Thoracic aorta (tissue), 2 donors: ENCODE results near the gene IL6ST. TPM values are rescaled to one million over a fixed set of nuclear protein-coding genes. Genes with fewer than 3 reads are reported as not detected.
"Not testable (repeated sequence)": the region's sequence is repeated elsewhere in the genome, so short reads cannot be mapped to it uniquely, and the experiment has no call there.

Experiments
- ATAC-seq: fragments of 150-250 bp; one replicate; pipeline ENCODE4 v1.8.0; 2017; ENCODE audit warnings: low read depth; ENCODE audit not compliant: insufficient number of reproducible peaks, low FRiP score
- DNase-seq: peaks from one replicate; pipeline ENCODE4 v3.0.0-alpha.2; 2020; ENCODE audit warnings: low spot score
- H3K27ac ChIP-seq, 2 donors: fragments of 200-600 bp; sonication (generic); 1 replicate in 1 of 2; 2 replicates in 1 of 2; pipeline ENCODE4 v1.5.1; 2016; ENCODE audit warnings: mild to moderate bottlenecking in 2 of 2, moderate library complexity in 2 of 2
- H3K27me3 ChIP-seq: fragments of 200-600 bp; sonication (generic); replicated peaks from 2 replicates; pipeline ENCODE4 v1.6.0; 2016; ENCODE audit warnings: mild to moderate bottlenecking; ENCODE audit not compliant: insufficient read depth
- H3K36me3 ChIP-seq: fragments of 200-600 bp; sonication (generic); one replicate; pipeline ENCODE4 v1.5.1; 2016
- H3K4me1 ChIP-seq, 2 donors: fragments of 200-600 bp; sonication (generic); 1 replicate in 1 of 2; 2 replicates in 1 of 2; pipeline versions ENCODE4 v1.5.1 to v1.6.0; 2016; ENCODE audit warnings: low read depth in 2 of 2, mild to moderate bottlenecking in 1 of 2; ENCODE audit not compliant: control insufficient read depth in 1 of 2
- H3K4me3 ChIP-seq: fragments of 200-600 bp; sonication (generic); 2 replicates; pipeline ENCODE4 v1.5.1; 2016; ENCODE audit warnings: mild to moderate bottlenecking
- H3K9me3 ChIP-seq: fragments of 200-600 bp; sonication (generic); 2 replicates; pipeline ENCODE4 v1.5.1; 2016
- total RNA-seq, 2 donors: library from RNA; depleted of rRNA; stranded (reverse); fragments of >200 nt; gene quantifications; one replicate each; pipeline versions ENCODE4 v1.1.0 to v1.2.3, GENCODE V29; 2016
- TF ChIP-seq, protein P1 (sequence below): fragments of 200-600 bp; sonication (generic); IDR thresholded peaks from one replicate; pipeline ENCODE4 v1.5.1; 2019; ENCODE audit warnings: antibody characterized with exemption

Gene IL6ST
- 100 to 1,000 TPM; 236 to 490 TPM for total RNA-seq

GRCh38 chr5:55994495-55994997 is at the start of gene IL6ST:
Gene IL6ST, minus strand, starts transcription at chr5:55994963. Its CDS starts 18,685 bp downstream, at chr5:55976278.
- H3K9me3 ChIP-seq: no peaks in the 10 kb centered on the region
- H3K27ac ChIP-seq: peak within 1 kb of the TSS; percentile 99
- peak; percentile 56 for ATAC-seq
- peak within 1 kb of the TSS; percentile 87 for H3K4me3 ChIP-seq
- no peaks in the 10 kb centered on the region for H3K36me3 ChIP-seq
- peaks cover 24 to 28% of the 10 kb centered on the region in 2 donors for H3K4me1 ChIP-seq
- DNase-seq: no peak
- TF ChIP-seq, protein P1, sequence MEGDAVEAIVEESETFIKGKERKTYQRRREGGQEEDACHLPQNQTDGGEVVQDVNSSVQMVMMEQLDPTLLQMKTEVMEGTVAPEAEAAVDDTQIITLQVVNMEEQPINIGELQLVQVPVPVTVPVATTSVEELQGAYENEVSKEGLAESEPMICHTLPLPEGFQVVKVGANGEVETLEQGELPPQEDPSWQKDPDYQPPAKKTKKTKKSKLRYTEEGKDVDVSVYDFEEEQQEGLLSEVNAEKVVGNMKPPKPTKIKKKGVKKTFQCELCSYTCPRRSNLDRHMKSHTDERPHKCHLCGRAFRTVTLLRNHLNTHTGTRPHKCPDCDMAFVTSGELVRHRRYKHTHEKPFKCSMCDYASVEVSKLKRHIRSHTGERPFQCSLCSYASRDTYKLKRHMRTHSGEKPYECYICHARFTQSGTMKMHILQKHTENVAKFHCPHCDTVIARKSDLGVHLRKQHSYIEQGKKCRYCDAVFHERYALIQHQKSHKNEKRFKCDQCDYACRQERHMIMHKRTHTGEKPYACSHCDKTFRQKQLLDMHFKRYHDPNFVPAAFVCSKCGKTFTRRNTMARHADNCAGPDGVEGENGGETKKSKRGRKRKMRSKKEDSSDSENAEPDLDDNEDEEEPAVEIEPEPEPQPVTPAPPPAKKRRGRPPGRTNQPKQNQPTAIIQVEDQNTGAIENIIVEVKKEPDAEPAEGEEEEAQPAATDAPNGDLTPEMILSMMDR: no peak
- no peaks in the 10 kb centered on the region for H3K27me3 ChIP-seq

DNA sequence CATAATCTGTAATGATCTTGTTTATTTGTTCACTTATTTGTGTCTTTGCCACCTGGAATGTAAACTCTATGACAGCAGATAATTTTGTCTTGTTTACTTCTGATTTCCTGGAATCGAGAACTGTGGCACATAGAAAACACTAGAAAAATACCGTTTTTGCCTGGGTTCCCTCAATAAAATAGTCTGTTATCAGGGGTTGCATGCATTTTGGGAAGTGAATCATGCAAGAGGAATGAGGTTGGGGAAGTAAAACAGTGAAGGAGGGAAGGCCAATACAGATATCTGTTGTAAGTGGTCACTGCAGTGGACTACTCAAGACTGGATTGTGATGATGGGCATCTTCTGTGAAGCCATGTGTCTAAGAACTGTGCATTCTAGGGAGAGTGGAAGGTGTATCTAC is 45.2 kb upstream of the IL6ST start:
- DNase-seq (no peak), ATAC-seq (no peak)
- Histone ChIP-seq H3K4me1 (peaks cover 0 to 6% of the 10 kb centered on the region in 2 donors), H3K9me3 (no peaks in the 10 kb centered on the region), H3K36me3 (no peaks in the 10 kb centered on the region), H3K27ac (no peak overlapping the region), H3K4me3 (no peak overlapping the region), H3K27me3 (no peaks in the 10 kb centered on the region)
- TF ChIP-seq, protein P1: no peak

- H3K4me3 ChIP-seq, H3K36me3 ChIP-seq, DNase-seq, H3K27me3 ChIP-seq, H3K9me3 ChIP-seq, ATAC-seq, H3K4me1 ChIP-seq, H3K27ac ChIP-seq: not testable (repeated sequence)
Observed at GRCh38 chr5:56038206-56038605, 43.4 kb upstream of the IL6ST start.

DNA sequence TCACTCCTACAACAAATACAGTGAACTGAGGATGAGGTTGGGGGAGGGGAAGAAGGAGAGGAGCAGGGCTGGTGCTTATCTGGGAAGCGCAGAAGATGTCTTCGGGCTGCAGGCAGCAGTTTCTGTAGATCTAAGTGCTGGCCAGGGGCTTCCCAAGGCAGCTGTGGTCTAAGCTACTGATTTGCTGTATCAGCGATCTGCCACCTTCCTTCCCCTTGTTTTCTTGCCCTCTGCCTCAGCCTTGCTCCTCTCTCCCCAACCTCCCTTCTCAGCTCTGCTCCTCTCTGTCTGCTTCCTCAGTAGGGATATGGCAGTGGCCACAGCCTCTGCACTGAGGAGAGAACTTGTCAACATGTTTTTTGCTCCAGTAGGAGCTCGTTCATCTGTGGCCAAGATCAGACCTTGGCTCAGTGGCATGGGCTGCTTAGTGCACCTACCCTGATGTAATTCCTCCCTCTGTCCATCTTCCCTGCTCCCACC is 42.8 kb upstream of the IL6ST start:
- Histone ChIP-seq H3K4me3 (no peak overlapping the region), H3K9me3 (no peaks in the 10 kb centered on the region), H3K4me1 (peaks cover 0 to 6% of the 10 kb centered on the region in 2 donors), H3K36me3 (no peaks in the 10 kb centered on the region), H3K27ac (no peak overlapping the region), H3K27me3 (no peaks in the 10 kb centered on the region)
- TF ChIP-seq, protein P1: no peak
- no peak for DNase-seq
- ATAC-seq: no peak

- H3K4me1 ChIP-seq, H3K27me3 ChIP-seq, DNase-seq, H3K4me3 ChIP-seq, ATAC-seq, H3K9me3 ChIP-seq, H3K36me3 ChIP-seq, H3K27ac ChIP-seq: not testable (repeated sequence)
Observed at GRCh38 chr5:56035394-56035793, 40.6 kb upstream of the IL6ST start.

GRCh38 chr5:56029871-56030630 is 35.3 kb upstream of the IL6ST start:
- not testable (repeated sequence) for ATAC-seq, H3K36me3 ChIP-seq, H3K27me3 ChIP-seq, H3K4me1 ChIP-seq, H3K9me3 ChIP-seq, H3K27ac ChIP-seq, H3K4me3 ChIP-seq, DNase-seq
